ENCODE measurements around the gene KIR2DL1.
"Not testable (repeated sequence)": the region's sequence is repeated elsewhere in the genome, so short reads cannot be mapped to it uniquely, and the experiment has no call there.

The KIR2DL1 gene

GRCh38 chr19:54817670-54818536, 48.3 kb downstream of the KIR2DL1 start:
- no peak overlapping the region for H3K4me3 ChIP-seq
- no peaks in the 10 kb centered on the region for H3K36me3 ChIP-seq
- H3K9me3 ChIP-seq = no peaks in the 10 kb centered on the region
- intact Hi-C loops (cut with DNase I; ENCODE audit: low total_unique reads) = no loop called here
- TF ChIP-seq CTCF (IDR thresholded peaks at IDR 0.05) = no peak
- no peak overlapping the region for H3K27ac ChIP-seq
- H3K27me3 ChIP-seq = no peaks in the 10 kb centered on the region
- DNase-seq = no peak
- H3K4me1 ChIP-seq = no peaks in the 10 kb centered on the region

GRCh38 chr19:54824416-54824815, 54.8 kb downstream of the KIR2DL1 start:
- H3K36me3 ChIP-seq; H3K9me3 ChIP-seq; H3K27me3 ChIP-seq; H3K4me1 ChIP-seq; H3K4me3 ChIP-seq; DNase-seq; intact Hi-C loops (cut with DNase I; ENCODE audit: low total_unique reads); H3K27ac ChIP-seq: not testable (repeated sequence)

GRCh38 chr19:54825326-54825725, 55.7 kb downstream of the KIR2DL1 start:
- H3K9me3 ChIP-seq, DNase-seq: not testable (repeated sequence)

GRCh38 chr19:54828064-54828463, 58.5 kb downstream of the KIR2DL1 start:
- DNase-seq; H3K9me3 ChIP-seq; H3K36me3 ChIP-seq; H3K27ac ChIP-seq; intact Hi-C loops (cut with DNase I; ENCODE audit: low total_unique reads); H3K4me3 ChIP-seq; H3K27me3 ChIP-seq; H3K4me1 ChIP-seq: not testable (repeated sequence)

More at GRCh38 chr19:54825326-54825725, 55.7 kb downstream of the KIR2DL1 start:
- H3K27ac ChIP-seq; H3K4me3 ChIP-seq; H3K27me3 ChIP-seq; H3K4me1 ChIP-seq; intact Hi-C loops (cut with DNase I; ENCODE audit: low total_unique reads); H3K36me3 ChIP-seq: not testable (repeated sequence)

- H3K9me3 ChIP-seq; DNase-seq; H3K27me3 ChIP-seq; H3K27ac ChIP-seq; H3K36me3 ChIP-seq; intact Hi-C loops (cut with DNase I; ENCODE audit: low total_unique reads); H3K4me3 ChIP-seq; H3K4me1 ChIP-seq: not testable (repeated sequence)
Observed at GRCh38 chr19:54832496-54832895, 62.9 kb downstream of the KIR2DL1 start, which contains the start of gene KIR2DS4. Gene KIR2DS4 (plus strand): TSS chr19:54832676.

All from tibial artery (tissue), 4 donors.